ENCODE results near the gene ANO7. TPM values are rescaled to one million over a fixed set of nuclear protein-coding genes. Genes with fewer than 3 reads are reported as not detected.
A peak's percentile ranks its signal among the peaks of the same experiment; 100 is the strongest.

The ANO7 gene, protein sequence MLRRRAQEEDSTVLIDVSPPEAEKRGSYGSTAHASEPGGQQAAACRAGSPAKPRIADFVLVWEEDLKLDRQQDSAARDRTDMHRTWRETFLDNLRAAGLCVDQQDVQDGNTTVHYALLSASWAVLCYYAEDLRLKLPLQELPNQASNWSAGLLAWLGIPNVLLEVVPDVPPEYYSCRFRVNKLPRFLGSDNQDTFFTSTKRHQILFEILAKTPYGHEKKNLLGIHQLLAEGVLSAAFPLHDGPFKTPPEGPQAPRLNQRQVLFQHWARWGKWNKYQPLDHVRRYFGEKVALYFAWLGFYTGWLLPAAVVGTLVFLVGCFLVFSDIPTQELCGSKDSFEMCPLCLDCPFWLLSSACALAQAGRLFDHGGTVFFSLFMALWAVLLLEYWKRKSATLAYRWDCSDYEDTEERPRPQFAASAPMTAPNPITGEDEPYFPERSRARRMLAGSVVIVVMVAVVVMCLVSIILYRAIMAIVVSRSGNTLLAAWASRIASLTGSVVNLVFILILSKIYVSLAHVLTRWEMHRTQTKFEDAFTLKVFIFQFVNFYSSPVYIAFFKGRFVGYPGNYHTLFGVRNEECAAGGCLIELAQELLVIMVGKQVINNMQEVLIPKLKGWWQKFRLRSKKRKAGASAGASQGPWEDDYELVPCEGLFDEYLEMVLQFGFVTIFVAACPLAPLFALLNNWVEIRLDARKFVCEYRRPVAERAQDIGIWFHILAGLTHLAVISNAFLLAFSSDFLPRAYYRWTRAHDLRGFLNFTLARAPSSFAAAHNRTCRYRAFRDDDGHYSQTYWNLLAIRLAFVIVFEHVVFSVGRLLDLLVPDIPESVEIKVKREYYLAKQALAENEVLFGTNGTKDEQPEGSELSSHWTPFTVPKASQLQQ
- total RNA-seq = 1 to 10 TPM; 2.8 to 7.1 TPM

DNA sequence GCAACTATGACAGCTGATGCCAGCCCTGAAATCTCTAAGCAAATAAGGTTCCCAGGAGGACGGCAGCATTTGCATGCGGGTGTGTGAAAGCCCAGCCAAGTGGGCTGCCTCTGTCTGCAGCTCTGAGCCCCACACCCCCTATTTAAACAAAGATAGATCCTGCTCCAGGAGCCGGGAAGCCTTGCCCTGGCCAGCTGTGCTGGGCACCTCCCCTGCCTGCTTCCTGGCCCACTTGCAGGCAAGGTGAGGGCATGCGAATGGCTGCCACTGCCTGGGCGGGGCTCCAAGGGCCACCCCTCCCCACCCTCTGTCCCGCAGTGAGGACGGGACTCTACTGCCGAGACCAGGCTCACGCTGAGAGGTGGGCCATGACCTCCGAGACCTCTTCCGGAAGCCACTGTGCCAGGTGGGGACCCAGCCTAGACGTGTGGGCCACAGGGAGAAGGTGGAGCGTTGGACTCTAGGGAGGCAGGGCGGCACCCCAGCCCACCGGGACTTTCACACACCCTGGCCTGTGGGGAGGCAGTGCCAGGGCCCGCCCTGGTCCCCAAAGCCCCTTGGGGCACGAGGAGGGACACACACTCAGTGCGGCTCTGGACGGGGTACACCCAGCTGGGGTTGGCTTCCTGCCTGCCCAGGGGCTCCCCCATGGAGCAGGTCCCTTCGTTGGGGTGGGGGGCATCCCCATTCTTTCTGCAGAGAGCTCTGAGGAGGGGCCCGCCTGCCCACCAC, at the start of gene ANO7:
Gene ANO7 (plus strand): TSS at position 317 of the 732 bp plus-strand sequence. CDS start 1,387 bp downstream, outside the sequence.
- Mint-ChIP-seq H3K4me1 (ENCODE audit: low read depth in 2 of 2) (no peaks in the 10 kb centered on the region), H3K4me3 (no peak within 1 kb of the TSS), H3K27me3 (no peaks in the 10 kb centered on the region), H3K27ac (no peak within 1 kb of the TSS), H3K36me3 (no peaks in the 10 kb centered on the region), H3K9me3 (no peaks in the 10 kb centered on the region)
- DNase-seq (ENCODE audit: low spot score) = peak; percentile 44
- ATAC-seq = peak in 1 of 2 donors; percentile 46

DNA sequence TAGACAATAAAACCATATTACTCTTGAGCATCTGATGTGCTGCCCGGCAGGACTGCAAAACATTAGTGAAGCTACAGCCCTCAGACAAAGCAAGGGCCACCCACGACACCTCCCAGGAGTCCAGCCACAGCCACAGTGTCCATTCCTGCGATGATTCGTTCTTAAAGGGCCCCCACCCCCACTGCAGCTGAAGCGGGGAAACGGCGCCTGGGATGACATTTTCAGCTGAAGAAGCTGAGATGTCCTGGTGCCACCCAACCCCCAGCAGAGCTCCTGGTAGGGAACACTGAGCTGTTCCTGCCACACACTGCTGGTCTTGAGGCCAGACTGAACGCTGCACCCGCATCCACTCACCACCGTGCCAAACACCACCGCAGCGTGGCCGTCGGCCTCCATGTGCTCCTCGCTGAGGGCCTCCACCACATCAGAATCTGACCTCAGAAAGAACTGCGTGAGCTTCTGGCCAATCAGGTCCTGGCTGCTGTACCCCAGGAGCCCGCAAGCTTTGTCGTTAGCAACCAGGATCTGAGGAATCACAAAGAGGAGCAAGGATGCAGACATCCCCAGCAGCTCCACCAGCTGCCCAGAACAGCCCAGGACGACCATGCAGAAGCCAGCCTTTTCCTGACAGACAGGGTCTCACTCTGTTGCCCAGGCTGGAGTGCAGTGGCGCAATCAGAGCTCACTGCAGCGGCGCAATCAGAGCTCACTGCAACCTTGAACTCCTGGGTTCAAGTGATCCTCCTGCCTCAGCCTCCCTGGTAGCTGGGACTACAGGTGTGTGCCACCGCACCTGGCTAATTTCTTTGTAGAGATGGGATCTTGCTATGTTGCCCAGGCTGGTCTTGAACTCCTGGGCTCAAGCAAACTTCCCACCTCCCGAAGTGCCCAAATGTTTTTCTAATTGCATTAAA, 48.7 kb upstream of the ANO7 start:
- Mint-ChIP-seq H3K4me1 (ENCODE audit: low read depth in 2 of 2) (peaks cover 0 to 3% of the 10 kb centered on the region in 2 donors), H3K4me3 (no peak overlapping the region), H3K9me3 (no peaks in the 10 kb centered on the region), H3K27me3 (no peaks in the 10 kb centered on the region), H3K36me3 (no peaks in the 10 kb centered on the region), H3K27ac (no peak overlapping the region)
- DNase-seq (ENCODE audit: low spot score) = no peak
- no peak for ATAC-seq

DNA sequence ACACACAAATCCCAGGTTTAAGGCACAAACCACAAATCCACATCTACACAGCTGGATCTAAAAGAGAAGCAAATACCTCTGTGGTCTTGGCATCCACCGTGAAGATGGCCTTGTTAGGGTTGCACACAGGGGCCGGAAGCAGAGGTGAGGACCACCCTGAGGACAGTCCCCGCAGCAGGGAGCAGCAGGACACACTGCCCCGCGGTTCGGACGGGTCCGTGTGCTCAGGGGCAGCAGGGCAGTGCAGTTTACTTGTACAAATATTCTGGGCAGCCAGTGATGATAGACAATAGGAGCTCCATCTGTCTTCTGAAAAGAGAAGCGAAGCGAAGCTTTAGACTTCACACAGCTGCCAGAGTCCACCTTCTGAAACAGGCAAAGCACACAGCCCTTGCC, 48.0 kb upstream of the ANO7 start:
- Mint-ChIP-seq H3K27me3 (no peaks in the 10 kb centered on the region), H3K9me3 (no peaks in the 10 kb centered on the region), H3K4me3 (no peak overlapping the region), H3K4me1 (ENCODE audit: low read depth in 2 of 2) (peaks cover 0 to 3% of the 10 kb centered on the region in 2 donors), H3K27ac (no peak overlapping the region), H3K36me3 (no peaks in the 10 kb centered on the region)
- DNase-seq (ENCODE audit: low spot score) (no peak), ATAC-seq (no peak)

DNA sequence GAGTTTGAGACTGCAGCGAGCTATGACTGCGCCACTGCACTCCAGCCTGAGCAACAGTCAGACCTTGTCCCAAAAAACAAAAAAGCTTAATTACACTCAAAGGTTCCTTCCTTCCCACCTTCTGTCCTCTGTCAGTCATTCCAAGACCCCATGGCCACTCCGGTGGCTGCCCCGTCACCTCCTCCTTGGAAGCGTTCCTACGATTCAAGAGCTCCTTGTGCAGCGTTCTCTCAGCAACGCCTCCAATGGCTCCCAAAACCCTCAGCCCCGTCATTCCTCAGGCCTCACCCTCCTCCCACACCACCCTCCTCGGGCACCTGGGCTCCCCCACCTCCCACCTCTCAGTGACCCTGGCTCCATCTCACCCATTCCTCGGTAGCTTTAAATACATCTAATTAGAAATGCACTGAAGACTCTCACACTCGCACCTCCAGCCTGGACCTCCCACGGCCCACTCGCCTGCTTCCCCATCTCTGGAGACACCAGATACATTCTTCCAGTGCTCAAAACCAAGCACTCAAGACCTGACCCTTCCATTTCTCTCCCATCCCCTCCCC, 47.2 kb upstream of the ANO7 start:
- DNase-seq (ENCODE audit: low spot score) (no peak), ATAC-seq (no peak)
- H3K4me1 Mint-ChIP-seq (ENCODE audit: low read depth in 2 of 2) = peaks cover 0 to 3% of the 10 kb centered on the region in 2 donors
- H3K4me3 Mint-ChIP-seq = no peak overlapping the region
- no peaks in the 10 kb centered on the region for H3K27me3 Mint-ChIP-seq
- H3K9me3 Mint-ChIP-seq = no peaks in the 10 kb centered on the region
- no peaks in the 10 kb centered on the region for H3K36me3 Mint-ChIP-seq
- H3K27ac Mint-ChIP-seq = no peak overlapping the region

DNA sequence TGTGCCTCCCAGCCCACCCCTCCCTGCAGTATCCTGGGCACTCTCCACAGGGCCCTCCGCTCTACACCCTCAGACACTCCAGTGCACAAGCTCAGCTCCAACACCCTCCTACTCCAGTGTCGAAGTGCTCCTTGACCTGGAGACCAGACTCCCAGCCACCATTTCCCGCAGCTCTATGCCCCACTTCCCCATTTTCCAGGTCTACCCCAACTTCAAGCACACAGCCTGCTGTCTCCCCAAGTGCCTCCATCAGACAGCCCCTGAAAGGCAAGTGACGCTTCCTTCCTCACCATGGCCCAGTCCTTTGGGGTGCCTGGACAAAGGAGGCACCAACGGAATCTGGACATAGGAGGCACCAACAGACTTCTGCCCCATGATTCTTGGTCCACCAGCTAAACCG, 46.4 kb upstream of the ANO7 start:
- DNase-seq (ENCODE audit: low spot score) (no peak), ATAC-seq (no peak)
- Mint-ChIP-seq H3K4me3 (no peak overlapping the region), H3K4me1 (ENCODE audit: low read depth in 2 of 2) (peaks cover 0 to 3% of the 10 kb centered on the region in 2 donors), H3K36me3 (no peaks in the 10 kb centered on the region), H3K27ac (no peak overlapping the region), H3K9me3 (no peaks in the 10 kb centered on the region), H3K27me3 (no peaks in the 10 kb centered on the region)

DNA sequence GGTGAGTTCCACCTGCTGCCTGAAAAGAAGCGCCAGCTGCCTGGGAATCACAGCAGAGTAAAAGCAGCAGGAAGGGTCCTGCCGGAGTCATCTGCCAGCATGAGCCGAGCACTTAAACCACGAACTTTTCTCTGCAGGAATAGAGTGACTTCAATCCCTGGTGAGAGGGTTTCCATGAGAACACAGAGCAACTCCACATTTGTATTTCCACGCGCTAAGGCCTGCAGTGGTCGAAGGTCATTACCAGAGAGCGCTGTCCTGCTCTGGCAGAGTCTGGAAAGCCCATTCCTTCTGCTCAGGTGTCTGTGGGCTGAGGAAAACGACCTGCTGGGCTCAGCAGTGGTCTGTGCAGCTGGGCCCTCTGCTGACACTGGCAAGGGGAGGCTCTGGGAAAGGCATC, 45.9 kb upstream of the ANO7 start:
- Mint-ChIP-seq H3K27me3 (no peaks in the 10 kb centered on the region), H3K9me3 (no peaks in the 10 kb centered on the region), H3K4me3 (no peak overlapping the region), H3K27ac (no peak overlapping the region), H3K4me1 (ENCODE audit: low read depth in 2 of 2) (peaks cover 0 to 3% of the 10 kb centered on the region in 2 donors), H3K36me3 (no peaks in the 10 kb centered on the region)
- no peak for DNase-seq (ENCODE audit: low spot score)
- no peak for ATAC-seq

DNA sequence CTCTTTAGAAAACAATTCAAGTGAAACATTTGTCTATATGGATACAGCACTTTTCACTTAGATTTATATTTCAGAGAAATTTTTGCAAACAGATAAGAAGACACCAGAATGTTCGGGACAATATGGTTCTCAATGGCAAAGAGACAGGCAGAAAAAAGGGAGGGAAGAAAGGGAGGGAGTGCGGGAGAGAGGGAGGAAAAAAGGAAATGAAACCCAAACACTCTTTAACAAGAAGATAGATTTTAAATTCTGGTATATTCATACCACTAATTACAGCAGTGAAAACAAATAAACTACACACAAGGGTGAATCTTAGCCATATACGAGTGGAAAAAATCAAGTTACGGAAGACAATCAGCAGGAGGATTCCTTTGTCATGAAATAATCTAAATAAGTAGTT, 42.2 kb upstream of the ANO7 start:
- Mint-ChIP-seq H3K4me1 (ENCODE audit: low read depth in 2 of 2) (peaks cover 20 to 21% of the 10 kb centered on the region in 2 donors), H3K27me3 (no peaks in the 10 kb centered on the region), H3K27ac (no peak overlapping the region), H3K36me3 (peaks cover 4% of the 10 kb centered on the region), H3K9me3 (no peaks in the 10 kb centered on the region), H3K4me3 (no peak overlapping the region)
- no peak for ATAC-seq
- DNase-seq (ENCODE audit: low spot score) = no peak

DNA sequence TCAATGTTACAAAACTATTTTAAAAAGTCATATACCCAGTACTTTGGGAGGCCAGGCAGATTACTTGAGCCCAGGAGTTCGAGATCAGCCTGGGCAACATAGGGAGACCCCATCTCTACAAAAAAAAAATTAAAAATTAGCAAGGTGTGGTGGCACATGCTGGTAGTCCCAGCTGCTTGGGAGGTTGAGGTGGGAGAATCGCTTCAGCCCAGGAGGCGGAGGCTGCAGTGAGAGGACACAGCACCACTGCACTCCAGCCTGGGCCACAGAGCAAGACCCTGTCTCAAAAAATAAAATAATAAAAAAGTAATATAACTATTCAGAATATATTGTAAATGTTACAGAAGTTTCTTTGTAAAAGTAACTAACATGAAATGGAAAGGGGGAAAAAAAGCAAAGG, 41.1 kb upstream of the ANO7 start:
- H3K27ac Mint-ChIP-seq = no peak overlapping the region
- no peaks in the 10 kb centered on the region for H3K27me3 Mint-ChIP-seq
- H3K36me3 Mint-ChIP-seq = peaks cover 4% of the 10 kb centered on the region
- H3K4me3 Mint-ChIP-seq = peak overlapping the region; percentile 92
- no peaks in the 10 kb centered on the region for H3K9me3 Mint-ChIP-seq
- H3K4me1 Mint-ChIP-seq (ENCODE audit: low read depth in 2 of 2) = peaks cover 31 to 32% of the 10 kb centered on the region in 2 donors
- DNase-seq (ENCODE audit: low spot score) (no peak), ATAC-seq (no peak)

DNA sequence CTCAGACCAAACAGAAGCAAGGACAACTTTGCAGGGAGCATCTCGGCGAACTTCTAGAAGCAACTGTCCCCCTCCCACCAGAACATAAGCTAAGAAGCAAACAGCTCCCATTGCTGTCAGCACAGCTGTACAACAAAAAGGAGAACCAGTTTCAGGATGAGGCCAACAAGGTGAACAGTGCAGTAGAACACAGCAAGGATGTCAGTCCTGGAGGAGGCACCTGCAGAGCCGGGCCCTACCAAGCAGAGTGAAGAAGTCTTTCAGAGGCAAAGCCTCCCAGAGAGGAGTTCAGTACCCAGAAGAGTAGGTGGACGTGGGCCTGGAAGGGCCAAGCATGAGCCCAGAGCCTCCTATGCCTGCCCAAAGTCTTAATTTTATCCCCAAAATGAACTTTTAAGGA, 40.2 kb upstream of the ANO7 start:
- Mint-ChIP-seq H3K4me1 (ENCODE audit: low read depth in 2 of 2) (peaks cover 33 to 34% of the 10 kb centered on the region in 2 donors), H3K4me3 (peak overlapping the region; percentile 92), H3K27me3 (no peaks in the 10 kb centered on the region), H3K27ac (peak overlapping the region; percentile 42 to 57), H3K36me3 (peaks cover 4% of the 10 kb centered on the region), H3K9me3 (no peaks in the 10 kb centered on the region)
- DNase-seq (ENCODE audit: low spot score) (no peak), ATAC-seq (no peak)

DNA sequence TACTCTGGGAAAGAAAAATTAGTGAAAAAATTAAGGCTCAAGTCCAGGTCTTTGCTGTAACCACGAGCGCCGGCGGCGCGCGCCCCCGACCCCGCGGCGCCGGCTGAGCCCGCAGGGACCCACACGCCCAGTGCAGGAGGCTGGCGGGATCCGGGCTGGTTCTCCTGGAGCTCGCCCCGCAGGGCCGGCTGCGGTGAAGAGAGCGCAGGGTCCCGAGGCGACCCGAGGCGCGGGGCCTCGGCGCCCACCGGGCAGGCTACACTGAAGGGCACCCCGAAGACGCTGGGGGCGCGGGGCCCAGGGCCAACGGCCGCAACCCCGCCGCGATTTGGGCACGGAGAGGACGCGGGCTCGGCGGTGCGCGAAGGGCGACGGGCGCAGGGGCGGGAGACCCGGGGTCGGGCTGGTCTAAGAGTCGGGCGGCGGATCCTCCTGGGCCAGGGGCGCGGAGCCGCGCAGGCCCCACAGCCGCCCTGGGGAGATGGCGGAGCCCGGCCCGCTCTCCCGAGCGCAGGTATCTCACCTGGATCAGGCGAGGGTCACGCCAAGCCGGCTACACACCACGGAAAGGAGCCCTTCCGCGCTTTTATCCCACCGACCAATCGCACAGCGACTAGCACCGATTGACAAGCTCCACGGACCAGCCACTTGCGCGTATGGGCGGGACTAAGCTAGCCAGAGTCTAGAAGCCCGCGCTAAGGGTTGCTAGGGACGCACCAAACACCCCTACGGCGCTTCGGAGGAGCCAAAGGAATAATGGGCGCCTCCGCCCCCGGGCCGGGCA, 39.4 kb upstream of the ANO7 start, which contains the start of gene PASK:
Gene PASK (minus strand): TSS at position 582 of the 784 bp plus-strand sequence. CDS start 6,440 bp downstream, outside the sequence.
- no peaks in the 10 kb centered on the region for H3K27me3 Mint-ChIP-seq
- H3K4me1 Mint-ChIP-seq (ENCODE audit: low read depth in 2 of 2) = peaks cover 35 to 37% of the 10 kb centered on the region in 2 donors
- H3K27ac Mint-ChIP-seq = peak within 1 kb of the TSS; percentile 68 to 84
- DNase-seq (ENCODE audit: low spot score) = peak; percentile 95
- peak; percentile 90 to 93 for ATAC-seq
- no peaks in the 10 kb centered on the region for H3K9me3 Mint-ChIP-seq
- H3K4me3 Mint-ChIP-seq = peak within 1 kb of the TSS; percentile 92
- H3K36me3 Mint-ChIP-seq = peaks cover 4% of the 10 kb centered on the region

DNA sequence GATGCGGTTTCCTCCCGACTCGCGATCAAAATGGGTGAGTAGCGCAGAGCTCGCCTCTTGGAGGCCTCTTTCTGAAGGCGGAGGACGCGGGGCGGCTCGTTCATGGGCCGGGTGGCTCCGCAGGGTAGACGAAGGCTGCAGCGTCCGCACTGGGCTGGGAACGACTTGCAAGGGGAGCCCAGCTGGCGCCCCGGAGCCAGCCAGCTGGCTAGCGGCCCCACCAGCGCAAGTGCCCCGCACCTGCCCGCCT, 38.9 kb upstream of the ANO7 start:
- H3K4me1 Mint-ChIP-seq (ENCODE audit: low read depth in 2 of 2) = peaks cover 35 to 37% of the 10 kb centered on the region in 2 donors
- H3K4me3 Mint-ChIP-seq = peak overlapping the region; percentile 92
- DNase-seq (ENCODE audit: low spot score) (no peak), ATAC-seq (peak; percentile 8 to 22)
- peak overlapping the region; percentile 68 to 84 for H3K27ac Mint-ChIP-seq
- peaks cover 4% of the 10 kb centered on the region for H3K36me3 Mint-ChIP-seq
- H3K27me3 Mint-ChIP-seq = no peaks in the 10 kb centered on the region
- H3K9me3 Mint-ChIP-seq = no peaks in the 10 kb centered on the region

Data from natural killer cell treated with Interleukin-12 subunit alpha and Interleukin-12 subunit beta and Interleukin-15 and Interleukin-18, amount 100 ng/mL, for 72 hours (primary cell).